Measurements from ENCODE around the gene CDC73.

DNA sequence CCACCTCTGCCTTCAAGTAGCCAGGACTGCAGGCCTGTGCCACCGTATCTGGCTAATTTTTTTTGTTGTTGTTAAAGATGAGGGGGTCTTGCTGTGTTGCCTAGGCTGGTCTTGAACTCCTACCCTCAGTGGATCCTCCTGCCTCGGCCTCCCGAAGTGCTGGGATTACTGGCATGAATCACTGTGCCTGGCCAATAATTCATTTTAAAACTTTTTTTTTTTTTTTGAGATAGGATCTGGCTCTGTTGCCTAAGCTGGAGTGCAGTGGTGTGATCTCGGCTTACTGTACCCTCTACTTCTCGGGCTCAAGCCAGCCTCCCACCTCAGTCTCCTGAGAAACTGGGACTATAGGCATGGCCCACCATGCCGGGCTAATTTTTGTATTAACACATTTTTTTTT is 3.5 kb downstream of the CDC73 start:
- TF ChIP-seq, protein P1, sequence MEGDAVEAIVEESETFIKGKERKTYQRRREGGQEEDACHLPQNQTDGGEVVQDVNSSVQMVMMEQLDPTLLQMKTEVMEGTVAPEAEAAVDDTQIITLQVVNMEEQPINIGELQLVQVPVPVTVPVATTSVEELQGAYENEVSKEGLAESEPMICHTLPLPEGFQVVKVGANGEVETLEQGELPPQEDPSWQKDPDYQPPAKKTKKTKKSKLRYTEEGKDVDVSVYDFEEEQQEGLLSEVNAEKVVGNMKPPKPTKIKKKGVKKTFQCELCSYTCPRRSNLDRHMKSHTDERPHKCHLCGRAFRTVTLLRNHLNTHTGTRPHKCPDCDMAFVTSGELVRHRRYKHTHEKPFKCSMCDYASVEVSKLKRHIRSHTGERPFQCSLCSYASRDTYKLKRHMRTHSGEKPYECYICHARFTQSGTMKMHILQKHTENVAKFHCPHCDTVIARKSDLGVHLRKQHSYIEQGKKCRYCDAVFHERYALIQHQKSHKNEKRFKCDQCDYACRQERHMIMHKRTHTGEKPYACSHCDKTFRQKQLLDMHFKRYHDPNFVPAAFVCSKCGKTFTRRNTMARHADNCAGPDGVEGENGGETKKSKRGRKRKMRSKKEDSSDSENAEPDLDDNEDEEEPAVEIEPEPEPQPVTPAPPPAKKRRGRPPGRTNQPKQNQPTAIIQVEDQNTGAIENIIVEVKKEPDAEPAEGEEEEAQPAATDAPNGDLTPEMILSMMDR (IDR thresholded peaks at IDR 0.05), result no peak
- no peak for TF ChIP-seq POLR2AphosphoS5 (IDR thresholded peaks at IDR 0.05; ENCODE audit: low read depth, low read length)
- TF ChIP-seq, protein P2, sequence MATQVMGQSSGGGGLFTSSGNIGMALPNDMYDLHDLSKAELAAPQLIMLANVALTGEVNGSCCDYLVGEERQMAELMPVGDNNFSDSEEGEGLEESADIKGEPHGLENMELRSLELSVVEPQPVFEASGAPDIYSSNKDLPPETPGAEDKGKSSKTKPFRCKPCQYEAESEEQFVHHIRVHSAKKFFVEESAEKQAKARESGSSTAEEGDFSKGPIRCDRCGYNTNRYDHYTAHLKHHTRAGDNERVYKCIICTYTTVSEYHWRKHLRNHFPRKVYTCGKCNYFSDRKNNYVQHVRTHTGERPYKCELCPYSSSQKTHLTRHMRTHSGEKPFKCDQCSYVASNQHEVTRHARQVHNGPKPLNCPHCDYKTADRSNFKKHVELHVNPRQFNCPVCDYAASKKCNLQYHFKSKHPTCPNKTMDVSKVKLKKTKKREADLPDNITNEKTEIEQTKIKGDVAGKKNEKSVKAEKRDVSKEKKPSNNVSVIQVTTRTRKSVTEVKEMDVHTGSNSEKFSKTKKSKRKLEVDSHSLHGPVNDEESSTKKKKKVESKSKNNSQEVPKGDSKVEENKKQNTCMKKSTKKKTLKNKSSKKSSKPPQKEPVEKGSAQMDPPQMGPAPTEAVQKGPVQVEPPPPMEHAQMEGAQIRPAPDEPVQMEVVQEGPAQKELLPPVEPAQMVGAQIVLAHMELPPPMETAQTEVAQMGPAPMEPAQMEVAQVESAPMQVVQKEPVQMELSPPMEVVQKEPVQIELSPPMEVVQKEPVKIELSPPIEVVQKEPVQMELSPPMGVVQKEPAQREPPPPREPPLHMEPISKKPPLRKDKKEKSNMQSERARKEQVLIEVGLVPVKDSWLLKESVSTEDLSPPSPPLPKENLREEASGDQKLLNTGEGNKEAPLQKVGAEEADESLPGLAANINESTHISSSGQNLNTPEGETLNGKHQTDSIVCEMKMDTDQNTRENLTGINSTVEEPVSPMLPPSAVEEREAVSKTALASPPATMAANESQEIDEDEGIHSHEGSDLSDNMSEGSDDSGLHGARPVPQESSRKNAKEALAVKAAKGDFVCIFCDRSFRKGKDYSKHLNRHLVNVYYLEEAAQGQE (IDR thresholded peaks at IDR 0.05; ENCODE audit: insufficient read depth in 1 of 2, low read depth in 2 of 2, low read length in 1 of 2), result no peak
- no peak for TF ChIP-seq TCF7L2 (IDR thresholded peaks at IDR 0.05; ENCODE audit: low read depth, low read length)
- TF ChIP-seq SIN3A (IDR thresholded peaks at IDR 0.05; ENCODE audit: borderline replicate concordance, insufficient read depth, low read depth, low read length), result no peak
